GM12878 (cell line): Measurements from ENCODE around the gene SMPD3. TPM values are rescaled to one million over a fixed set of nuclear protein-coding genes. Genes with fewer than 3 reads are reported as not detected.

Experiments used
- ATAC-seq: fragments of 200-7000 bp; cut with Tn5 transposase; 3 replicates; pipeline ENCODE4 v1.9.1; 2020; ENCODE audit warnings: mild to moderate bottlenecking, moderate library complexity
- BruUV-seq: library from RNA; stranded (reverse); fragments of 400-500 nt; replicated peaks from 2 replicates; lab custom pipeline; 2021; lab: Mats Ljungman, UMichigan
- CTCF ChIA-PET: fragments of 300-600 bp; sonication (Branson Sonifier 250); formaldehyde crosslinking; extraction: SDS; loops from one replicate; lab custom pipeline; 2021; ENCODE audit warnings: inconsistent platforms; lab: Yijun Ruan, JAX
- POLR2A ChIA-PET: fragments of 350-600 bp; formaldehyde crosslinking; extraction: SDS; loops from one replicate; lab custom pipeline; 2021; ENCODE audit warnings: inconsistent platforms; lab: Charles Lee
- RAD21 ChIA-PET: fragments of 300-600 bp; sonication (Branson Sonifier 250); formaldehyde crosslinking; loops from one replicate; lab custom pipeline; 2023; ENCODE audit warnings: antibody characterized with exemption; ENCODE audit not compliant: unreplicated experiment; lab: Charles Lee
- SMC1A ChIA-PET: fragments of 300-600 bp; sonication (Branson Sonifier 250); formaldehyde crosslinking; loops from one replicate; lab custom pipeline; 2023; ENCODE audit not compliant: unreplicated experiment, uncharacterized antibody; lab: Charles Lee
- DNase-seq: peaks from one replicate; pipeline ENCODE4 v3.0.0-alpha.2; 2011; ENCODE audit warnings: low read depth, low spot score
- FAIRE-seq: peaks from 3 replicates; lab custom pipeline; 2011; peaks lifted over from hg19 to GRCh38; lab: Jason Lieb, UNC
- H2AFZ ChIP-seq: 2 replicates; pipeline ENCODE4 v1.6.0; 2011; ENCODE audit warnings: low read depth, low read length, control low read depth; ENCODE audit not compliant: control insufficient read depth
- H3K27ac ChIP-seq: 2 replicates; pipeline ENCODE4 v1.5.1; 2011; ENCODE audit warnings: control low read depth; ENCODE audit not compliant: control insufficient read depth, insufficient read depth
- H3K27me3 ChIP-seq, 2 experiments: replicated peaks in 1 of 2; 2 replicates each; pipeline versions ENCODE4 v1.6.0 to v1.6.1; 2011; ENCODE audit warnings: low read length in 1 of 2; ENCODE audit not compliant: control insufficient read depth in 2 of 2, insufficient read depth in 2 of 2
- H3K36me3 ChIP-seq, 2 experiments: 2 replicates each; pipeline ENCODE4 v1.5.1; 2011; ENCODE audit warnings: low read length in 1 of 2; ENCODE audit not compliant: control insufficient read depth in 2 of 2, insufficient read depth in 2 of 2
- H3K4me1 ChIP-seq: 2 replicates; pipeline ENCODE4 v1.6.1; 2011; ENCODE audit warnings: mild to moderate bottlenecking, low read length, moderate library complexity, mixed read lengths; ENCODE audit not compliant: control insufficient read depth, insufficient read depth
- H3K4me2 ChIP-seq: 2 replicates; pipeline ENCODE4 v1.6.0; 2011; ENCODE audit warnings: control low read depth; ENCODE audit not compliant: control insufficient read depth, insufficient read depth
- H3K4me3 ChIP-seq: fragments of 200-600 bp; sonication (generic); 2 replicates; pipeline ENCODE4 v1.5.1; 2016
- H3K79me2 ChIP-seq: 2 replicates; pipeline ENCODE4 v1.6.0; 2011; ENCODE audit warnings: low read length; ENCODE audit not compliant: control insufficient read depth, insufficient read depth
- H3K9ac ChIP-seq: 2 replicates; pipeline ENCODE4 v1.8.0; 2011; ENCODE audit warnings: low read length, control low read depth, mixed read lengths; ENCODE audit not compliant: control insufficient read depth, insufficient read depth
- H3K9me3 ChIP-seq: replicated peaks from 3 replicates; pipeline ENCODE4 v1.5.1; 2011; ENCODE audit warnings: mild to moderate bottlenecking, low read length; ENCODE audit not compliant: control insufficient read depth, insufficient read depth
- H4K20me1 ChIP-seq: 2 replicates; pipeline ENCODE4 v1.6.0; 2011; ENCODE audit not compliant: control insufficient read depth, insufficient read depth
- GABPA ChIP-seq: IDR thresholded peaks from 2 replicates; pipeline ENCODE4 v1.6.1; 2014; ENCODE audit warnings: antibody characterized with exemption, low read depth, mild to moderate bottlenecking, inconsistent platforms
- GATAD2B ChIP-seq: fragments of 450-650 bp; conservative IDR thresholded peaks from 2 replicates; pipeline ENCODE4 v1.6.1; 2017; ENCODE audit warnings: low read depth, mild to moderate bottlenecking, moderate library complexity
- HDAC6 ChIP-seq: fragments of 200-600 bp; sonication (generic); IDR thresholded peaks from one replicate; pipeline ENCODE4 v1.8.0; 2017; ENCODE audit warnings: antibody characterized with exemption; ENCODE audit not compliant: unreplicated experiment
- IKZF1 ChIP-seq: fragments of 450-650 bp; conservative IDR thresholded peaks from 2 replicates; pipeline ENCODE4 v1.6.1; 2017; ENCODE audit warnings: antibody characterized with exemption, mild to moderate bottlenecking
- IRF4 ChIP-seq: IDR thresholded peaks from 2 replicates; pipeline ENCODE4 v1.6.1; 2011; ENCODE audit warnings: low read depth, low read length
- RAD51 ChIP-seq: fragments of 450-650 bp; IDR thresholded peaks from 2 replicates; pipeline ENCODE4 v1.6.1; 2016; ENCODE audit warnings: moderate library complexity, mild to moderate bottlenecking, inconsistent platforms
- SRF ChIP-seq, 2 experiments: IDR thresholded peaks; 2 replicates each; pipeline ENCODE4 v1.6.1; 2011; ENCODE audit warnings: low read depth in 2 of 2, low read length in 2 of 2, mild to moderate bottlenecking in 1 of 2, moderate library complexity in 1 of 2
- WGBS: methylation state at CpG from one replicate; pipeline ENCODE4 v1.1.6; 2016; ENCODE audit warnings: low lambda C conversion rate; ENCODE audit not compliant: insufficient replicate concordance, insufficient coverage; ENCODE audit errors: missing lambda C conversion rate; 5-methylcytosine and 5-hydroxymethylcytosine counted together
- in situ Hi-C: fragments of 300-500 bp; cut with MboI; formaldehyde crosslinking; loops from 9 replicates; pipeline ENCODE4 v1.14.3; 2018; ENCODE audit warnings: mixed read lengths
- intact Hi-C: fragments of 100-400 bp; cut with micrococcal nuclease; formaldehyde crosslinking; loops from one replicate; pipeline ENCODE4 v1.14.2; 2022; ENCODE audit not compliant: unreplicated experiment
- polyA plus RNA-seq, 11 experiments: library from polyadenylated mRNA; depleted of rRNA in 4 of 11; unstranded in 6 of 11; stranded (reverse) in 5 of 11; fragments of >200 nt; fragmentation: Nextera tagmentation in 4 of 11; fragmentation: Illumina TruSeq in 1 of 11; extraction: Ambion mirVana in 4 of 11; extraction: Trizol in 1 of 11; gene quantifications; 1 replicate in 1 of 11; 2 replicates in 10 of 11; pipeline versions ENCODE4 v1.2.1 to v1.2.3, GENCODE V29; 2011 to 2016; ENCODE audit warnings: inconsistent platforms in 2 of 11, missing spikeins in 2 of 11, low read depth in 1 of 11
- total RNA-seq, 4 experiments: library from RNA; depleted of rRNA in 3 of 4; stranded (reverse); fragments of >200 nt in 3 of 4; fragmentation: Illumina TruSeq in 1 of 4; extraction: Trizol in 1 of 4; gene quantifications; 2 replicates each; pipeline versions ENCODE4 v1.2.1 to v1.2.3, GENCODE V29; 2013 to 2021
- TF ChIP-seq, protein P1 (sequence below): IDR thresholded peaks from 2 replicates; pipeline ENCODE4 v1.6.1; 2012; ENCODE audit warnings: low read length, inconsistent platforms
- TF ChIP-seq, protein P2 (sequence below): IDR thresholded peaks from 2 replicates; pipeline ENCODE4 v1.6.1; 2011; ENCODE audit warnings: mild to moderate bottlenecking, low read depth, low read length, moderate library complexity; ENCODE audit not compliant: insufficient replicate concordance
- TF ChIP-seq, protein P3 (sequence below): fragments of 150-350 bp; IDR thresholded peaks from 2 replicates; pipeline ENCODE4 v1.6.1; 2016; ENCODE audit warnings: low read depth, low read length
- TF ChIP-seq, protein P4 (sequence below): fragments of 450-650 bp; IDR thresholded peaks from 2 replicates; pipeline ENCODE4 v1.6.1; 2014; ENCODE audit warnings: mild to moderate bottlenecking

Gene SMPD3
- total and polyA plus RNA-seq, 10 of the 15 experiments (the other 5 are each of a cell fraction or from before 2014, with no cell fraction given) = 0.04 to 2.0 (median 1.2) TPM

DNA sequence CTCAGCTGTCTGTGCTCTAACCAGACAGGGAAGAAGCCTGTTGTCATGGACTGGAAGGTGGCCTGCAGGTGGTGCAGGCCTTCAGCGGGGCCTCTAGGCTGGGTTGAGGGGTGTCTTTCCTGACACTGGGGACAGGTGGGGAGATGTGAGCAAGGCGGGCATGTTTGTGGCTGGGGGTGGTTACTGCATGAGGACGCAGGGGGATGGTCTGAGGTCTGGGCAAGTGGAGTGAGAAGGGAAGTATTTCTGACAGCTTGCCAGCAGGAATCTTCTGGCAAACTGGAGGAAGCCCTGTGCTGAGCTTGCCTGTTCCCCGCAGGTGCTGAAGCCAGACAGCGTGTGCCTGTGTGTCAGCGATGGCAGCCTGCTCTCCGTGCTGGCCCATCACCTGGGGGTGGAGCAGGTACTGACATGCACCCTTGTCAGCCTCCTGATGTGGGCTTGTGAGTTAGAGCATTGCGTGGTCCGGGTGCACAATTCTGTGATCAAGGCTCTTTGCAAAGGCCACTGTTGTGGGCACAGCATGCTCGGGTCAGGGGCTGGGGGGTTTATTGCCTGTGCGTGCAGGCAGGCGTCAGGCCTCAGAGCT lies 101.3 kb downstream of the SMPD3 start:
- H3K9ac ChIP-seq = no peak overlapping the region
- no peak overlapping the region for H3K4me3 ChIP-seq
- ChIA-PET CTCF (no interaction called here), RAD21 (no interaction called here), POLR2A (no interaction called here), SMC1A (no interaction called here)
- H2AFZ ChIP-seq = no peak overlapping the region
- H3K27ac ChIP-seq = no peak overlapping the region
- in situ Hi-C loops = no loop called here
- no peak overlapping the region for H3K4me2 ChIP-seq
- ATAC-seq (no peak), DNase-seq (no peak), FAIRE-seq (no peak)
- BruUV-seq = no TSS peak
- WGBS = 86% methylated on average over 11 of the region's 12 CpGs
- H3K27me3 ChIP-seq = no peaks in the 10 kb centered on the region
- no peaks in the 10 kb centered on the region for H3K79me2 ChIP-seq
- TF ChIP-seq SRF (IDR thresholded peaks at IDR 0.05; ENCODE audit: low read depth in 2 of 2, low read length in 2 of 2) (no peak), GATAD2B (no peak), IRF4 (no peak), RAD51 (no peak), IKZF1 (no peak), GABPA (no peak), HDAC6 (no peak)
- TF ChIP-seq, protein P1, sequence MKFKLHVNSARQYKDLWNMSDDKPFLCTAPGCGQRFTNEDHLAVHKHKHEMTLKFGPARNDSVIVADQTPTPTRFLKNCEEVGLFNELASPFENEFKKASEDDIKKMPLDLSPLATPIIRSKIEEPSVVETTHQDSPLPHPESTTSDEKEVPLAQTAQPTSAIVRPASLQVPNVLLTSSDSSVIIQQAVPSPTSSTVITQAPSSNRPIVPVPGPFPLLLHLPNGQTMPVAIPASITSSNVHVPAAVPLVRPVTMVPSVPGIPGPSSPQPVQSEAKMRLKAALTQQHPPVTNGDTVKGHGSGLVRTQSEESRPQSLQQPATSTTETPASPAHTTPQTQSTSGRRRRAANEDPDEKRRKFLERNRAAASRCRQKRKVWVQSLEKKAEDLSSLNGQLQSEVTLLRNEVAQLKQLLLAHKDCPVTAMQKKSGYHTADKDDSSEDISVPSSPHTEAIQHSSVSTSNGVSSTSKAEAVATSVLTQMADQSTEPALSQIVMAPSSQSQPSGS = no peak
- TF ChIP-seq, protein P2, sequence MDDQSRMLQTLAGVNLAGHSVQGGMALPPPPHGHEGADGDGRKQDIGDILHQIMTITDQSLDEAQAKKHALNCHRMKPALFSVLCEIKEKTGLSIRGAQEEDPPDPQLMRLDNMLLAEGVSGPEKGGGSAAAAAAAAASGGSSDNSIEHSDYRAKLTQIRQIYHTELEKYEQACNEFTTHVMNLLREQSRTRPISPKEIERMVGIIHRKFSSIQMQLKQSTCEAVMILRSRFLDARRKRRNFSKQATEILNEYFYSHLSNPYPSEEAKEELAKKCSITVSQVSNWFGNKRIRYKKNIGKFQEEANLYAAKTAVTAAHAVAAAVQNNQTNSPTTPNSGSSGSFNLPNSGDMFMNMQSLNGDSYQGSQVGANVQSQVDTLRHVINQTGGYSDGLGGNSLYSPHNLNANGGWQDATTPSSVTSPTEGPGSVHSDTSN = no peak
- TF ChIP-seq, protein P3, sequence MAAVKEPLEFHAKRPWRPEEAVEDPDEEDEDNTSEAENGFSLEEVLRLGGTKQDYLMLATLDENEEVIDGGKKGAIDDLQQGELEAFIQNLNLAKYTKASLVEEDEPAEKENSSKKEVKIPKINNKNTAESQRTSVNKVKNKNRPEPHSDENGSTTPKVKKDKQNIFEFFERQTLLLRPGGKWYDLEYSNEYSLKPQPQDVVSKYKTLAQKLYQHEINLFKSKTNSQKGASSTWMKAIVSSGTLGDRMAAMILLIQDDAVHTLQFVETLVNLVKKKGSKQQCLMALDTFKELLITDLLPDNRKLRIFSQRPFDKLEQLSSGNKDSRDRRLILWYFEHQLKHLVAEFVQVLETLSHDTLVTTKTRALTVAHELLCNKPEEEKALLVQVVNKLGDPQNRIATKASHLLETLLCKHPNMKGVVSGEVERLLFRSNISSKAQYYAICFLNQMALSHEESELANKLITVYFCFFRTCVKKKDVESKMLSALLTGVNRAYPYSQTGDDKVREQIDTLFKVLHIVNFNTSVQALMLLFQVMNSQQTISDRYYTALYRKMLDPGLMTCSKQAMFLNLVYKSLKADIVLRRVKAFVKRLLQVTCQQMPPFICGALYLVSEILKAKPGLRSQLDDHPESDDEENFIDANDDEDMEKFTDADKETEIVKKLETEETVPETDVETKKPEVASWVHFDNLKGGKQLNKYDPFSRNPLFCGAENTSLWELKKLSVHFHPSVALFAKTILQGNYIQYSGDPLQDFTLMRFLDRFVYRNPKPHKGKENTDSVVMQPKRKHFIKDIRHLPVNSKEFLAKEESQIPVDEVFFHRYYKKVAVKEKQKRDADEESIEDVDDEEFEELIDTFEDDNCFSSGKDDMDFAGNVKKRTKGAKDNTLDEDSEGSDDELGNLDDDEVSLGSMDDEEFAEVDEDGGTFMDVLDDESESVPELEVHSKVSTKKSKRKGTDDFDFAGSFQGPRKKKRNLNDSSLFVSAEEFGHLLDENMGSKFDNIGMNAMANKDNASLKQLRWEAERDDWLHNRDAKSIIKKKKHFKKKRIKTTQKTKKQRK = no peak
- TF ChIP-seq, protein P4, sequence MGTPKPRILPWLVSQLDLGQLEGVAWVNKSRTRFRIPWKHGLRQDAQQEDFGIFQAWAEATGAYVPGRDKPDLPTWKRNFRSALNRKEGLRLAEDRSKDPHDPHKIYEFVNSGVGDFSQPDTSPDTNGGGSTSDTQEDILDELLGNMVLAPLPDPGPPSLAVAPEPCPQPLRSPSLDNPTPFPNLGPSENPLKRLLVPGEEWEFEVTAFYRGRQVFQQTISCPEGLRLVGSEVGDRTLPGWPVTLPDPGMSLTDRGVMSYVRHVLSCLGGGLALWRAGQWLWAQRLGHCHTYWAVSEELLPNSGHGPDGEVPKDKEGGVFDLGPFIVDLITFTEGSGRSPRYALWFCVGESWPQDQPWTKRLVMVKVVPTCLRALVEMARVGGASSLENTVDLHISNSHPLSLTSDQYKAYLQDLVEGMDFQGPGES = no peak
- TF ChIP-seq, all 136 proteins: peak for 0
- Histone ChIP-seq H3K9me3 (no peaks in the 10 kb centered on the region), H3K36me3 (peaks cover 25 to 29% of the 10 kb centered on the region in 2 experiments), H3K4me1 (no peaks in the 10 kb centered on the region), H4K20me1 (no peaks in the 10 kb centered on the region; the same call in 1 of the 2 replicates)
- intact Hi-C loops = no loop called here
